ENCODE measurements around the gene ADGB.
A peak's percentile ranks its signal among the peaks of the same experiment; 100 is the strongest.

Gene ADGB

GRCh38 chr6:146650799-146651481 lies 52.2 kb downstream of the ADGB start:
- POLR2A ChIA-PET (ENCODE audit: low non-redundant PET), result no interaction called here
- CTCF ChIA-PET, result interaction anchor here (0.7 kb wide), 1 partner anchor 463 kb away, joined by 3 read pairs; no protein-coding TSS in a partner anchor
- DNase-seq (ENCODE audit: low spot score), result peak; percentile 2
- H3K27ac ChIP-seq, result no peak overlapping the region
- no peak for TF ChIP-seq CTCF (conservative IDR thresholded peaks at IDR 0.05; ENCODE audit: low read depth)

GRCh38 chr6:146651482-146651863 lies 52.7 kb downstream of the ADGB start:
- no peak overlapping the region for H3K27ac ChIP-seq
- ChIA-PET CTCF (interaction anchor here (0.7 to 1.1 kb wide), 2 partner anchors 15 to 463 kb away, joined by 3 read pairs; no protein-coding TSS in a partner anchor), POLR2A (ENCODE audit: low non-redundant PET) (no interaction called here)
- no peak for DNase-seq (ENCODE audit: low spot score)
- no peak for TF ChIP-seq CTCF (conservative IDR thresholded peaks at IDR 0.05; ENCODE audit: low read depth)

- no peak overlapping the region for H3K27ac ChIP-seq
- CTCF ChIA-PET, result no interaction called here
- no peak for TF ChIP-seq CTCF (conservative IDR thresholded peaks at IDR 0.05; ENCODE audit: low read depth)
- DNase-seq (ENCODE audit: low spot score), result no peak
- POLR2A ChIA-PET (ENCODE audit: low non-redundant PET), result no interaction called here
Measured at GRCh38 chr6:146657432-146657831, 58.7 kb downstream of the ADGB start.

- ChIA-PET CTCF (interaction anchor here (0.5 to 1.0 kb wide), 3 partner anchors 14 to 206 kb away, joined by 3 to 9 read pairs (median 3); no protein-coding TSS in a partner anchor), POLR2A (ENCODE audit: low non-redundant PET) (no interaction called here)
- no peak overlapping the region for H3K27ac ChIP-seq
- no peak for DNase-seq (ENCODE audit: low spot score)
- no peak for TF ChIP-seq CTCF (conservative IDR thresholded peaks at IDR 0.05; ENCODE audit: low read depth)
Measured at GRCh38 chr6:146664871-146665360, 66.1 kb downstream of the ADGB start.

GRCh38 chr6:146666909-146667308 lies 68.1 kb downstream of the ADGB start:
- ChIA-PET POLR2A (ENCODE audit: low non-redundant PET) (no interaction called here), CTCF (interaction anchor here (0.8 kb wide), 1 partner anchor 11 kb away, joined by 4 read pairs; no protein-coding TSS in a partner anchor)
- no peak for TF ChIP-seq CTCF (conservative IDR thresholded peaks at IDR 0.05; ENCODE audit: low read depth)
- H3K27ac ChIP-seq, result no peak overlapping the region
- DNase-seq (ENCODE audit: low spot score), result no peak

GRCh38 chr6:146670161-146670560 lies 71.4 kb downstream of the ADGB start:
- no peak for DNase-seq (ENCODE audit: low spot score)
- TF ChIP-seq CTCF (conservative IDR thresholded peaks at IDR 0.05; ENCODE audit: low read depth), result no peak

More at GRCh38 chr6:146670161-146670560, 71.4 kb downstream of the ADGB start:
- H3K27ac ChIP-seq, result no peak overlapping the region
- POLR2A ChIA-PET (ENCODE audit: low non-redundant PET), result no interaction called here
- CTCF ChIA-PET, result no interaction called here
